NCI-H526 (cell line): Measurements from ENCODE around the gene PTK7.

Source experiments
- DNase-seq, 2 experiments: peaks; one replicate each; lab custom pipeline; 2025; lab: John Stamatoyannopoulos, UW

The PTK7 gene

GRCh38 chr6:43146261-43146660 lies 70.1 kb downstream of the PTK7 start:
- no peak for DNase-seq

- DNase-seq, result no peak
Observed at GRCh38 chr6:43146709-43147688, 70.9 kb downstream of the PTK7 start.

GRCh38 chr6:43147691-43148477 lies 71.8 kb downstream of the PTK7 start:
- no peak for DNase-seq

- no peak for DNase-seq
Observed at GRCh38 chr6:43149265-43149664, 73.2 kb downstream of the PTK7 start.

GRCh38 chr6:43150051-43150751 lies 74.1 kb downstream of the PTK7 start:
- no peak for DNase-seq

GRCh38 chr6:43159599-43159998 lies 83.5 kb downstream of the PTK7 start:
- DNase-seq, result no peak

GRCh38 chr6:43163899-43164298 lies 87.8 kb downstream of the PTK7 start:
- DNase-seq, result no peak

GRCh38 chr6:43170417-43170930 lies 94.4 kb downstream of the PTK7 start:
- peak; percentile 85 to 88 for DNase-seq

GRCh38 chr6:43170931-43171706 lies 95.0 kb downstream of the PTK7 start, which contains the start of gene SRF:
Gene SRF (plus strand): TSS chr6:43171269. CDS start chr6:43171657, 388 bp downstream.
- DNase-seq, result peak; percentile 98 to 99

- peak in 1 of 2 experiments; percentile 51 for DNase-seq
Observed at GRCh38 chr6:43171707-43172103, 95.6 kb downstream of the PTK7 start.

GRCh38 chr6:43172104-43173007 lies 96.2 kb downstream of the PTK7 start:
- peak in 1 of 2 experiments; percentile 70 for DNase-seq

GRCh38 chr6:43173591-43174262 lies 97.6 kb downstream of the PTK7 start:
- peak in 1 of 2 experiments; percentile 55 for DNase-seq

GRCh38 chr6:43174263-43175112 lies 98.4 kb downstream of the PTK7 start:
- DNase-seq, result peak; percentile 97 to 99

- no peak for DNase-seq
Observed at GRCh38 chr6:43175676-43176422, 99.7 kb downstream of the PTK7 start.

- DNase-seq, result no peak
Observed at GRCh38 chr6:43176423-43176786, 100.3 kb downstream of the PTK7 start.

GRCh38 chr6:43178150-43178549 lies 102.0 kb downstream of the PTK7 start:
- no peak for DNase-seq

- no peak for DNase-seq
Observed at GRCh38 chr6:43178951-43179830, 103.1 kb downstream of the PTK7 start.
